Measurements from ENCODE around the gene IFNGR1.
"Not testable (repeated sequence)": the region's sequence is repeated elsewhere in the genome, so short reads cannot be mapped to it uniquely, and the experiment has no call there.

Gene IFNGR1

GRCh38 chr6:137235686-137236085 lies 16.5 kb upstream of the IFNGR1 start:
- no peak for DNase-seq

- DNase-seq = peak; percentile 50
Observed at GRCh38 chr6:137233911-137234863, 15.0 kb upstream of the IFNGR1 start.

- peak; percentile 59 for DNase-seq
Observed at GRCh38 chr6:137231895-137232294, 12.7 kb upstream of the IFNGR1 start.

GRCh38 chr6:137230956-137231555 lies 11.9 kb upstream of the IFNGR1 start:
- no peak for DNase-seq

GRCh38 chr6:137230547-137230946 lies 11.4 kb upstream of the IFNGR1 start:
- no peak for DNase-seq

GRCh38 chr6:137229075-137229759 lies 10.0 kb upstream of the IFNGR1 start:
- no peak for DNase-seq

- DNase-seq = no peak
Observed at GRCh38 chr6:137227871-137228302, 8.7 kb upstream of the IFNGR1 start.

- no peak for DNase-seq
Observed at GRCh38 chr6:137226697-137227096, 7.5 kb upstream of the IFNGR1 start.

- DNase-seq = peak; percentile 31
Observed at GRCh38 chr6:137224799-137225198, 5.6 kb upstream of the IFNGR1 start.

GRCh38 chr6:137223370-137224131 lies 4.4 kb upstream of the IFNGR1 start:
- no peak for DNase-seq

- no peak for DNase-seq
Observed at GRCh38 chr6:137222381-137222780, 3.2 kb upstream of the IFNGR1 start.

- no peak for DNase-seq
Observed at GRCh38 chr6:137219664-137220252, 573 bp upstream of the IFNGR1 start.

GRCh38 chr6:137218473-137218916 lies 690 bp downstream of the IFNGR1 start:
- DNase-seq = peak; percentile 61

- DNase-seq = no peak
Observed at GRCh38 chr6:137217801-137218472, 1.2 kb downstream of the IFNGR1 start.

- no peak for DNase-seq
Observed at GRCh38 chr6:137216875-137217553, 2.2 kb downstream of the IFNGR1 start.

- no peak for DNase-seq
Observed at GRCh38 chr6:137216106-137216505, 3.1 kb downstream of the IFNGR1 start.

- DNase-seq = not testable (repeated sequence)
Observed at GRCh38 chr6:137215630-137216029, 3.6 kb downstream of the IFNGR1 start.

- no peak for DNase-seq
Observed at GRCh38 chr6:137214931-137215330, 4.3 kb downstream of the IFNGR1 start.

GRCh38 chr6:137213813-137214212 lies 5.4 kb downstream of the IFNGR1 start:
- no peak for DNase-seq

- no peak for DNase-seq
Observed at GRCh38 chr6:137213331-137213740, 5.8 kb downstream of the IFNGR1 start.

- no peak for DNase-seq
Observed at GRCh38 chr6:137211910-137212309, 7.3 kb downstream of the IFNGR1 start.

All from CD4-positive, alpha-beta T cell treated with Interleukin-12 subunit alpha and Interleukin-12 subunit beta, for 1 hour (primary cell).